CD4-positive, alpha-beta T cell treated with Interferon gamma for 1 hour (primary cell): ENCODE data around the gene ADAM17.
"Not testable (repeated sequence)": the region's sequence is repeated elsewhere in the genome, so short reads cannot be mapped to it uniquely, and the experiment has no call there.

Source experiments
- DNase-seq: peaks from one replicate; pipeline ENCODE4 v3.0.0-alpha.2; 2020

The ADAM17 gene

GRCh38 chr2:9555297-9556120 lies at the start of gene ADAM17:
Gene ADAM17, minus strand, starts transcription at chr2:9555830. Its CDS starts 225 bp downstream, at chr2:9555605.
- DNase-seq: peak; percentile 90

- no peak for DNase-seq
Observed at GRCh38 chr2:9602412-9602811, 46.8 kb upstream of the ADAM17 start.

GRCh38 chr2:9601397-9601796 lies 45.8 kb upstream of the ADAM17 start:
- DNase-seq: no peak

GRCh38 chr2:9599430-9599829 lies 43.8 kb upstream of the ADAM17 start:
- no peak for DNase-seq

GRCh38 chr2:9596621-9597311 lies 41.1 kb upstream of the ADAM17 start:
- DNase-seq: no peak

- DNase-seq: no peak
Observed at GRCh38 chr2:9595746-9596145, 40.1 kb upstream of the ADAM17 start.

- not testable (repeated sequence) for DNase-seq
Observed at GRCh38 chr2:9595256-9595655, 39.6 kb upstream of the ADAM17 start.

- no peak for DNase-seq
Observed at GRCh38 chr2:9594366-9595054, 38.9 kb upstream of the ADAM17 start.

GRCh38 chr2:9593925-9594324 lies 38.3 kb upstream of the ADAM17 start:
- DNase-seq: no peak

GRCh38 chr2:9592699-9593098 lies 37.1 kb upstream of the ADAM17 start:
- no peak for DNase-seq

- DNase-seq: no peak
Observed at GRCh38 chr2:9590641-9591040, 35.0 kb upstream of the ADAM17 start.

- DNase-seq: no peak
Observed at GRCh38 chr2:9586465-9586864, 30.8 kb upstream of the ADAM17 start.

GRCh38 chr2:9585486-9585885 lies 29.9 kb upstream of the ADAM17 start:
- no peak for DNase-seq

- DNase-seq: not testable (repeated sequence)
Observed at GRCh38 chr2:9584902-9585301, 29.3 kb upstream of the ADAM17 start.

- DNase-seq: no peak
Observed at GRCh38 chr2:9582624-9583023, 27.0 kb upstream of the ADAM17 start.

GRCh38 chr2:9578467-9579235 lies 23.0 kb upstream of the ADAM17 start:
- no peak for DNase-seq

- no peak for DNase-seq
Observed at GRCh38 chr2:9574331-9574730, 18.7 kb upstream of the ADAM17 start.

GRCh38 chr2:9573840-9574239 lies 18.2 kb upstream of the ADAM17 start:
- no peak for DNase-seq

GRCh38 chr2:9573013-9573720 lies 17.5 kb upstream of the ADAM17 start:
- DNase-seq: no peak

GRCh38 chr2:9570182-9571060 lies 14.8 kb upstream of the ADAM17 start:
- DNase-seq: no peak
